Chondrocyte (in vitro differentiated cells): Measurements from ENCODE around the gene ADGRB3. TPM values are rescaled to one million over a fixed set of nuclear protein-coding genes. Genes with fewer than 3 reads are reported as not detected.

Experiments
- DNase-seq: peaks from one replicate; pipeline ENCODE4 v3.0.0; 2021; ENCODE audit warnings: mixed read lengths, low spot score
- H3K27ac Mint-ChIP-seq: one replicate; pipeline ENCODE4 v1.8.0; 2021; ENCODE audit warnings: mild to moderate bottlenecking, moderate library complexity, mixed read lengths; ENCODE audit not compliant: unreplicated experiment
- H3K27me3 Mint-ChIP-seq: 2 replicates; pipeline ENCODE4 v1.8.0; 2021; ENCODE audit warnings: low read depth, mixed read lengths
- H3K36me3 Mint-ChIP-seq: 2 replicates; pipeline ENCODE4 v1.8.0; 2021; ENCODE audit warnings: low read depth, mixed read lengths
- H3K4me1 Mint-ChIP-seq: 2 replicates; pipeline ENCODE4 v1.8.0; 2021; ENCODE audit warnings: low read depth, mild to moderate bottlenecking, mixed read lengths
- H3K4me3 Mint-ChIP-seq: one replicate; pipeline ENCODE4 v1.8.0; 2021; ENCODE audit warnings: mild to moderate bottlenecking, moderate library complexity, mixed read lengths; ENCODE audit not compliant: unreplicated experiment
- H3K9me3 Mint-ChIP-seq: 2 replicates; pipeline ENCODE4 v1.8.0; 2021; ENCODE audit warnings: low read depth, mixed read lengths
- CTCF ChIP-seq: fragments of 200-600 bp; sonication (generic); IDR thresholded peaks from 2 replicates; pipeline ENCODE4 v1.5.0; 2021; ENCODE audit warnings: antibody characterized with exemption, mild to moderate bottlenecking, moderate library complexity
- total RNA-seq: library from RNA; stranded (reverse); gene quantifications from 3 replicates; pipeline ENCODE4 v1.2.1, GENCODE V29; 2021

ADGRB3 gene
- total RNA-seq, 1 donor from 2014 or later: not detected

GRCh38 chr6:68718385-68719073 is 83.4 kb downstream of the ADGRB3 start:
- DNase-seq: no peak
- H3K9me3 Mint-ChIP-seq: peaks cover 2% of the 10 kb centered on the region
- no peak overlapping the region for H3K4me3 Mint-ChIP-seq
- no peak overlapping the region for H3K27ac Mint-ChIP-seq
- peaks cover 5% of the 10 kb centered on the region for H3K27me3 Mint-ChIP-seq
- peaks cover 7% of the 10 kb centered on the region for H3K4me1 Mint-ChIP-seq
- no peaks in the 10 kb centered on the region for H3K36me3 Mint-ChIP-seq
- no peak for TF ChIP-seq CTCF

- no peaks in the 10 kb centered on the region for H3K36me3 Mint-ChIP-seq
- peaks cover 5% of the 10 kb centered on the region for H3K27me3 Mint-ChIP-seq
- no peak for TF ChIP-seq CTCF
- H3K9me3 Mint-ChIP-seq: peaks cover 2% of the 10 kb centered on the region
- H3K4me1 Mint-ChIP-seq: peaks cover 7% of the 10 kb centered on the region
- DNase-seq: no peak
- H3K4me3 Mint-ChIP-seq: no peak overlapping the region
- no peak overlapping the region for H3K27ac Mint-ChIP-seq
Observed at GRCh38 chr6:68719761-68720160, 84.7 kb downstream of the ADGRB3 start.

GRCh38 chr6:68722891-68723527 is 87.9 kb downstream of the ADGRB3 start:
- peaks cover 6% of the 10 kb centered on the region for H3K4me1 Mint-ChIP-seq
- H3K4me3 Mint-ChIP-seq: no peak overlapping the region
- no peak overlapping the region for H3K27ac Mint-ChIP-seq
- peaks cover 2% of the 10 kb centered on the region for H3K27me3 Mint-ChIP-seq
- DNase-seq: no peak
- H3K9me3 Mint-ChIP-seq: peaks cover 2% of the 10 kb centered on the region
- no peaks in the 10 kb centered on the region for H3K36me3 Mint-ChIP-seq
- no peak for TF ChIP-seq CTCF

GRCh38 chr6:68724060-68724459 is 89.0 kb downstream of the ADGRB3 start:
- H3K9me3 Mint-ChIP-seq: peaks cover 2% of the 10 kb centered on the region
- H3K27me3 Mint-ChIP-seq: peaks cover 2% of the 10 kb centered on the region
- no peak for DNase-seq
- TF ChIP-seq CTCF: no peak
- no peak overlapping the region for H3K27ac Mint-ChIP-seq
- no peak overlapping the region for H3K4me3 Mint-ChIP-seq
- H3K4me1 Mint-ChIP-seq: no peaks in the 10 kb centered on the region
- H3K36me3 Mint-ChIP-seq: no peaks in the 10 kb centered on the region

- H3K4me1 Mint-ChIP-seq: no peaks in the 10 kb centered on the region
- H3K27ac Mint-ChIP-seq: no peak overlapping the region
- TF ChIP-seq CTCF: no peak
- no peak overlapping the region for H3K4me3 Mint-ChIP-seq
- no peaks in the 10 kb centered on the region for H3K36me3 Mint-ChIP-seq
- H3K27me3 Mint-ChIP-seq: peaks cover 2% of the 10 kb centered on the region
- no peaks in the 10 kb centered on the region for H3K9me3 Mint-ChIP-seq
- DNase-seq: no peak
Observed at GRCh38 chr6:68726337-68726736, 91.3 kb downstream of the ADGRB3 start.
